Smooth muscle cell (in vitro differentiated cells): ENCODE measurements around the gene MED13. TPM values are rescaled to one million over a fixed set of nuclear protein-coding genes. Genes with fewer than 3 reads are reported as not detected.

Source experiments
- DNase-seq: peaks from one replicate; lab custom pipeline; 2025; ENCODE audit not compliant: unreplicated experiment; lab: John Stamatoyannopoulos, UW
- H2AFZ ChIP-seq: fragments of 200-600 bp; sonication (generic); 2 replicates; pipeline ENCODE4 v1.6.0; 2016; ENCODE audit warnings: antibody characterized with exemption, low read depth, mild to moderate bottlenecking
- H3F3A ChIP-seq: fragments of 200-600 bp; sonication (generic); 2 replicates; pipeline ENCODE4 v1.6.0; 2017; ENCODE audit warnings: antibody characterized with exemption, low read depth
- H3K27ac ChIP-seq: fragments of 200-600 bp; sonication (generic); 2 replicates; pipeline ENCODE4 v1.5.1; 2016; ENCODE audit warnings: low read depth, mild to moderate bottlenecking
- H3K27me3 ChIP-seq: fragments of 200-600 bp; sonication (generic); 2 replicates; pipeline ENCODE4 v1.6.1; 2016; ENCODE audit warnings: low read depth, mild to moderate bottlenecking
- H3K36me3 ChIP-seq: fragments of 200-600 bp; sonication (generic); 2 replicates; pipeline ENCODE4 v1.5.1; 2016; ENCODE audit warnings: low read depth
- H3K4me1 ChIP-seq: fragments of 200-600 bp; sonication (generic); 2 replicates; pipeline ENCODE4 v1.5.1; 2016; ENCODE audit warnings: low read depth
- H3K4me2 ChIP-seq: fragments of 200-600 bp; sonication (generic); 2 replicates; pipeline ENCODE4 v1.6.0; 2016; ENCODE audit warnings: mild to moderate bottlenecking
- H3K4me3 ChIP-seq: fragments of 200-600 bp; sonication (generic); 2 replicates; pipeline ENCODE4 v1.5.1; 2016; ENCODE audit warnings: mild to moderate bottlenecking
- H3K79me2 ChIP-seq: fragments of 200-600 bp; sonication (generic); 2 replicates; pipeline ENCODE4 v1.6.0; 2016; ENCODE audit warnings: low read depth, mild to moderate bottlenecking
- H3K9ac ChIP-seq: fragments of 200-600 bp; sonication (generic); 2 replicates; pipeline ENCODE4 v1.6.0; 2016; ENCODE audit warnings: low read depth
- H3K9me3 ChIP-seq: fragments of 200-600 bp; sonication (generic); replicated peaks from 2 replicates; pipeline ENCODE4 v1.5.1; 2016; ENCODE audit warnings: low read depth
- H4K20me1 ChIP-seq: fragments of 200-600 bp; sonication (generic); 2 replicates; pipeline ENCODE4 v1.6.0; 2016; ENCODE audit warnings: low read depth
- WGBS: methylation state at CpG from one replicate; pipeline ENCODE4 v1.1.7; 2016; ENCODE audit warnings: low lambda C conversion rate; 5-methylcytosine and 5-hydroxymethylcytosine counted together
- polyA plus RNA-seq: library from polyadenylated mRNA; unstranded; fragments of >200 nt; fragmentation: Nextera tagmentation; extraction: Ambion mirVana; gene quantifications from 2 replicates; pipeline ENCODE4 v1.2.1, GENCODE V29; 2016
- total RNA-seq: library from RNA; depleted of rRNA; stranded (reverse); fragments of >200 nt; gene quantifications from 2 replicates; pipeline ENCODE4 v1.2.3, GENCODE V29; 2014
- TF ChIP-seq, protein P1 (sequence below): fragments of 200-600 bp; sonication (generic); IDR thresholded peaks from 2 replicates; pipeline ENCODE4 v1.5.1; 2017; ENCODE audit warnings: borderline replicate concordance, mild to moderate bottlenecking, antibody characterized with exemption; ENCODE audit not compliant: insufficient read depth, poor library complexity, severe bottlenecking

MED13 gene
- total and polyA plus RNA-seq, 2 experiments from 2014 or later = 3.2 to 50.0 TPM

- H2AFZ ChIP-seq = no peak overlapping the region
- no peaks in the 10 kb centered on the region for H3K27me3 ChIP-seq
- H3K79me2 ChIP-seq = no peaks in the 10 kb centered on the region
- WGBS = 93% methylated on average over 4 of the region's 4 CpGs
- no peaks in the 10 kb centered on the region for H3F3A ChIP-seq
- TF ChIP-seq, protein P1, sequence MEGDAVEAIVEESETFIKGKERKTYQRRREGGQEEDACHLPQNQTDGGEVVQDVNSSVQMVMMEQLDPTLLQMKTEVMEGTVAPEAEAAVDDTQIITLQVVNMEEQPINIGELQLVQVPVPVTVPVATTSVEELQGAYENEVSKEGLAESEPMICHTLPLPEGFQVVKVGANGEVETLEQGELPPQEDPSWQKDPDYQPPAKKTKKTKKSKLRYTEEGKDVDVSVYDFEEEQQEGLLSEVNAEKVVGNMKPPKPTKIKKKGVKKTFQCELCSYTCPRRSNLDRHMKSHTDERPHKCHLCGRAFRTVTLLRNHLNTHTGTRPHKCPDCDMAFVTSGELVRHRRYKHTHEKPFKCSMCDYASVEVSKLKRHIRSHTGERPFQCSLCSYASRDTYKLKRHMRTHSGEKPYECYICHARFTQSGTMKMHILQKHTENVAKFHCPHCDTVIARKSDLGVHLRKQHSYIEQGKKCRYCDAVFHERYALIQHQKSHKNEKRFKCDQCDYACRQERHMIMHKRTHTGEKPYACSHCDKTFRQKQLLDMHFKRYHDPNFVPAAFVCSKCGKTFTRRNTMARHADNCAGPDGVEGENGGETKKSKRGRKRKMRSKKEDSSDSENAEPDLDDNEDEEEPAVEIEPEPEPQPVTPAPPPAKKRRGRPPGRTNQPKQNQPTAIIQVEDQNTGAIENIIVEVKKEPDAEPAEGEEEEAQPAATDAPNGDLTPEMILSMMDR = no peak
- no peaks in the 10 kb centered on the region for H3K4me1 ChIP-seq
- peaks cover 36% of the 10 kb centered on the region for H3K36me3 ChIP-seq
- no peaks in the 10 kb centered on the region for H4K20me1 ChIP-seq
- H3K4me2 ChIP-seq = no peak overlapping the region
- no peak for DNase-seq
- H3K27ac ChIP-seq = no peak overlapping the region
- H3K9me3 ChIP-seq = no peaks in the 10 kb centered on the region
- H3K4me3 ChIP-seq = no peak overlapping the region
- H3K9ac ChIP-seq = no peak overlapping the region
These were observed 109.5 kb downstream of the MED13 start for GRCh38 chr17:61955619-61956018.

GRCh38 chr17:61947367-61948078 lies 117.6 kb downstream of the MED13 start:
- peaks cover 53% of the 10 kb centered on the region for H3K36me3 ChIP-seq
- WGBS = 92% methylated on average over 3 of the region's 3 CpGs

GRCh38 chr17:61946359-61946758 lies 118.7 kb downstream of the MED13 start:
- Histone ChIP-seq H2AFZ (no peak overlapping the region), H3K79me2 (no peaks in the 10 kb centered on the region), H3K27me3 (no peaks in the 10 kb centered on the region), H4K20me1 (no peaks in the 10 kb centered on the region), H3K4me1 (no peaks in the 10 kb centered on the region), H3K4me2 (no peak overlapping the region), H3F3A (peaks cover 11% of the 10 kb centered on the region), H3K36me3 (peaks cover 47% of the 10 kb centered on the region), H3K4me3 (no peak overlapping the region), H3K9me3 (no peaks in the 10 kb centered on the region), H3K9ac (no peak overlapping the region), H3K27ac (no peak overlapping the region)
- no peak for DNase-seq
- 98% methylated on average over 2 of the region's 2 CpGs for WGBS
- TF ChIP-seq, protein P1 = no peak

More at GRCh38 chr17:61947367-61948078, 117.6 kb downstream of the MED13 start:
- H3K79me2 ChIP-seq = no peaks in the 10 kb centered on the region
- no peaks in the 10 kb centered on the region for H3K9me3 ChIP-seq
- no peaks in the 10 kb centered on the region for H3K27me3 ChIP-seq
- H3F3A ChIP-seq = peaks cover 6% of the 10 kb centered on the region
- no peaks in the 10 kb centered on the region for H3K4me1 ChIP-seq
- H3K4me3 ChIP-seq = no peak overlapping the region
- no peak overlapping the region for H3K9ac ChIP-seq
- H3K27ac ChIP-seq = no peak overlapping the region
- no peaks in the 10 kb centered on the region for H4K20me1 ChIP-seq
- TF ChIP-seq, protein P1 = no peak
- H2AFZ ChIP-seq = no peak overlapping the region
- H3K4me2 ChIP-seq = no peak overlapping the region
- no peak for DNase-seq

DNA sequence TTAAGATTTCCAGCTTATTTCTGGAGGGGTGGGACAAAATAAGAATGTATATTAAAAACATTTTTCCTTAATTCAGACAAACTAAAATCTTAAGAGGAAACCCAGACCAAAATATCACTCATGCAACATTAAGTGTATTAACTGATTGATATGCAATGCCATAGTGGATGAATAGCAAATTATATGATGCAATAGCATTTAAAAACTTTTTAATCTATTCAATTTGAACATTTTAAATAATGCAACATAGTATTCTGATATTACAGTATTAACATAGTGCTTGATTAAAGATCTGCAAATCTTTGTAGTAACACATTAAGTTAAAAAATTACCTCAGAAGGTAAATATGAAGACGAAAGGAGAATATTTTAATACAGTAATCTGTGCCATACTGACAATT lies 122.0 kb downstream of the MED13 start:
- Histone ChIP-seq H3F3A (peaks cover 11% of the 10 kb centered on the region), H3K4me2 (no peak overlapping the region), H3K27me3 (no peaks in the 10 kb centered on the region), H3K9me3 (no peaks in the 10 kb centered on the region), H3K4me3 (no peak overlapping the region), H3K27ac (no peak overlapping the region), H4K20me1 (no peaks in the 10 kb centered on the region), H2AFZ (no peak overlapping the region), H3K4me1 (no peaks in the 10 kb centered on the region), H3K36me3 (peaks cover 20% of the 10 kb centered on the region), H3K79me2 (no peaks in the 10 kb centered on the region), H3K9ac (no peak overlapping the region)
- WGBS = 100% methylated on average over 1 of the region's 1 CpG
- no peak for DNase-seq
- TF ChIP-seq, protein P1 = no peak
